ENCODE data around the gene MAPRE3.

Gene MAPRE3

GRCh38 chr2:26986576-26986975, 16.1 kb downstream of the MAPRE3 start:
- no peak for DNase-seq

- no peak for DNase-seq
These were observed 17.8 kb downstream of the MAPRE3 start for GRCh38 chr2:26988058-26988860.

GRCh38 chr2:26989156-26989555, 18.7 kb downstream of the MAPRE3 start:
- no peak for DNase-seq

GRCh38 chr2:26991717-26992116, 21.3 kb downstream of the MAPRE3 start:
- no peak for DNase-seq

GRCh38 chr2:26993768-26994167, 23.3 kb downstream of the MAPRE3 start:
- no peak for DNase-seq

- no peak for DNase-seq
These were observed 24.5 kb downstream of the MAPRE3 start for GRCh38 chr2:26994983-26995382.

GRCh38 chr2:26997394-26997793, 27.0 kb downstream of the MAPRE3 start:
- DNase-seq = no peak

- no peak for DNase-seq
These were observed 27.9 kb downstream of the MAPRE3 start for GRCh38 chr2:26998323-26998722.

GRCh38 chr2:27000228-27000627, 29.8 kb downstream of the MAPRE3 start:
- DNase-seq = no peak

- no peak for DNase-seq
These were observed 30.6 kb downstream of the MAPRE3 start for GRCh38 chr2:27000995-27001394.

GRCh38 chr2:27001950-27002349, 31.5 kb downstream of the MAPRE3 start:
- DNase-seq = no peak

GRCh38 chr2:27003007-27003406, 32.6 kb downstream of the MAPRE3 start:
- DNase-seq = no peak

- no peak for DNase-seq
These were observed 33.4 kb downstream of the MAPRE3 start for GRCh38 chr2:27003857-27004256.

GRCh38 chr2:27006602-27007415, 36.4 kb downstream of the MAPRE3 start:
- DNase-seq = no peak

- no peak for DNase-seq
These were observed 37.3 kb downstream of the MAPRE3 start for GRCh38 chr2:27007416-27008374.

GRCh38 chr2:27008678-27009077, 38.2 kb downstream of the MAPRE3 start:
- DNase-seq = no peak

- no peak for DNase-seq
These were observed 38.6 kb downstream of the MAPRE3 start for GRCh38 chr2:27009083-27009482.

GRCh38 chr2:27009716-27010115, 39.3 kb downstream of the MAPRE3 start:
- DNase-seq = no peak

GRCh38 chr2:27010139-27010538, 39.7 kb downstream of the MAPRE3 start:
- no peak for DNase-seq

- DNase-seq = no peak
These were observed 43.3 kb downstream of the MAPRE3 start for GRCh38 chr2:27013738-27014137.

- DNase-seq = no peak
These were observed 44.5 kb downstream of the MAPRE3 start for GRCh38 chr2:27014771-27015433.

- DNase-seq = peak; percentile 11
These were observed 46.4 kb downstream of the MAPRE3 start for GRCh38 chr2:27016801-27017325.

Measured in DMS153 (cell line).